SH-SY5Y (cell line): ENCODE measurements around the gene SHTN1.

Experiments used
- GATA2 ChIP-seq: IDR thresholded peaks from 2 replicates; pipeline ENCODE4 v1.6.1; 2011; ENCODE audit warnings: mild to moderate bottlenecking, low read depth, low read length
- GATA3 ChIP-seq: IDR thresholded peaks from 2 replicates; pipeline ENCODE4 v1.6.1; 2011; ENCODE audit warnings: low read depth, mild to moderate bottlenecking, low read length, moderate library complexity

- TF ChIP-seq GATA2 (no peak), GATA3 (no peak)
These were observed 14.6 kb downstream of the SHTN1 start for GRCh38 chr10:116990276-116990800.
